GM04504 (cell line): ENCODE results near the gene FRMPD1.

Source experiments
- DNase-seq: peaks from one replicate; pipeline ENCODE4 v3.0.0-alpha.2; 2012; ENCODE audit warnings: low read depth

Gene FRMPD1

DNA sequence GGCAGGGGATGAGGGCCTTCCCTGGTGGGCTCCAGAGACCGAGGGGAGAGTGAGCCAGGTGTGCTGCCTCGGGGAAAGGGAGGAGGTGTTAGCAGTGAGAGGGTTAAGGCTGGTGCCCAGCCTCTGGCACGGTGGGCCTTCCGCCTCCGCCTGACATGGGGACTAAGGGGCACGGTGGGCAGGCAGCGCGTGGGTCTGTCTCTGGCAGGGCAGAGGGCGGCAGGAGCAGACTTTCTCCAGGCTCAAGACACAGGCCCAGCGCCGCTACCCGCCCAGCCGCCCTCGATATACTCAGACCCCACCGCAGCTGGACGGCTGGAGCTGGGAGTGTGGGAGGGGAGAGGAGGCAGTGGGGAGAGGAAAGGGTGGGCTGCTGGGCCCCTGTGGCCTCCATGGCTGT, 14.9 kb upstream of the FRMPD1 start:
- no peak for DNase-seq

DNA sequence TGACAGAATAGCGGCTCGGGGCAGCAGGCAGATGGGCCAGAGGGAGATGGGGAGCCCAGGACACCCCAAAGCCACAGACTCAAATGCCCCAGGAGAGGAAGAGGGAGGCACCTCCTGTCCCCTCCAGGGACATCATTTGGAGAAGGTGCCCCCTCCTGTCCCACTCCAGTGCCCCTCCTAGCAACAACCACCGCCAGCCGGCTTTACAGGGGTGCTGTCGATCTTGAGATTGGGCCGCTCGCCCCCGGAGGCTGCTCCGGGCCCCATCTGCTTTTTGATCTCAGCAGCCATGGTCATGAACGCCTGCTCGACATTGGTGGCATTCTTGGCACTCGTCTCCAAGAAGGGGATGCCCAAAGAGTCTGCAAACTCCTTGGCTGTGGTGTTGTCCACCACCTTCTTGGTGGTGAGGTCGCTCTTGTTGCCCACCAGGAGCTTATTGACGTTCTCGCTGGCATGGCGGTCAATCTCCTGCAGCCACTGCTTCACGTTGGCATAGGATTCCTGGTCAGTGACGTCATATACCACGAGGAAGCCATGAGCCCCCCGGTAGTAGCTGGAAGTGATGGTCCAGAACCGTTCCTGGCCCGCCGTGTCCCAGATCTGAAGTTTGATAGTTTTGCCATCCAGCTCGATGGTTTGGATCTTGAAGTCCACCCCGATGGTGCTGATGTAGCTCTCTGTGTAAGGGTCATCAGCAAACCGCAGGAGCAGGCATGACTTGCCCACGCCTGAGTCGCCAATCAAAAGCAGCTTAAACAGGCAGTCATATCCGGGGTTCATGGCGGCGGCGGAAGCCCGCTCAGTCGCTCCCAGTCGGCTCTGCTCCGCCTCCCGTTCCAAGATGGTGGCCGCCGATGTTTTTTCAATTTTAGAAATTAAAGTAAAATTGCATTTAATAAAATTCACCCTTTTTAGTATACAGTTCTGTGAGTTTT, 14.0 kb upstream of the FRMPD1 start:
- DNase-seq, result no peak

DNA sequence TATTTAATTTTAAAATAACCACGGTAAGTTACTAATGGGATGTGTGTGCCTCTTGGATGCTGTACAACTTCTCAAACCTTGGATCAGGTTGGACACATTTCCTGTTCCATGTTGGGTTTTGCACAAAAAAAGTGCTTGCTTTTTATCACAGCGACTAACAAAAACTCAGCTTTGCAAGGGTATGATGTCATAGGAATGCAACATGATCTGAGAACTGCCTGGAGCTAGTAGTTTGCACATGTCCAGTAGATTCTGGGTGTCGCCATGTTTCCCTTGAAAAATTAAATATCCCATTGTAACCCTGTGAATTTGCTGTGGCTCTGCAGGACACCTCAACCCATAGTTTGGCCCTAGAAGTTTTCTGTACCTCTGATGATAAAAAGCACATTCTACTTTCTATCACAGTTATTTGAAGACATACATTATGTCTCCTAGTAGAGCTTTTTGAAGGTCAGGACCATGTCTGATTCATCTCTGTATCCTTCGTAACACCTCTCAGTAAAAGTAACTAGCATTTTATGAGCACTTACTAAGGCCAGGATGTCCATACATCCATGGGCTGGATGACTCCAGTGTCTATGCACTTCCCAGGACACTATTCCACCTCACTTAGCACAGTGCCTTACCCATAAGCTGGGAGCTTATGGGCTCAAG, 11.5 kb upstream of the FRMPD1 start:
- no peak for DNase-seq

DNA sequence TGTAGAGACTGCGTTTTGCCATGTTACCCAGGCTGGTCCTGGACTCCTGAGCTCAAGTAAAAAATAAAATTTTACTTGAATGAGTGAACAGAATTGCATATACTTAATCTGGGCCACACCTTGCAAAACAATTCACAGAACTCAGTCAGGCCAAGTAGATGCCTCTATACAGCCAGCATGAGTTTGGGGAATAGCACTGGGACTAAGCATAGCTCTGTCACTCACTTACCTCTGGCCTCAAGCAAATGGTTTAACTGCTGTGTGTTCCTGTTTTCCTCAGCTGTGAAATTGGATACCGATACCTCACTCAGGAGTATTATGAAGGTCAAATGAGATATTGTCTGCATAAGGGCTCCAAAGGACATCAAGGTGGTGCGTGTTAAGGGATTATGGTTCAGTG, 10.9 kb upstream of the FRMPD1 start:
- no peak for DNase-seq

DNA sequence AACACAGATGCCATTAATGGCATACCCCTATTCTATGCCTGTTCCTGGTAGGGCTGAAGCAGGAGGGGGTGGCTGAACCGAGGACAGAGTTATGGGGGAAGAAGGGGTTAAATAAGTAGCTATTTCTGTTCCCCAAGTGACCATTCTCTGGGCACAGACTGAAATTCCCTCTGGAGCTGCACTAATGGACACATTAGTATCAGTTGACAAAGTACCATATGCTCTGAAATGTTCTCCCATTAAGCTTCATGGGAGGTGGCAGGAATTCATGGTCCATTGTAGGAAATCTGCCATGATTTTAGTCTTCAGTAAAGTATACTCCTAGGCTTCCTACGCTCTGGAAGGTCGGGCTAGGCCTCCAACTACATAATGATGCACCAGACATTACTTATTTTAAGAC, 10.5 kb upstream of the FRMPD1 start:
- no peak for DNase-seq

DNA sequence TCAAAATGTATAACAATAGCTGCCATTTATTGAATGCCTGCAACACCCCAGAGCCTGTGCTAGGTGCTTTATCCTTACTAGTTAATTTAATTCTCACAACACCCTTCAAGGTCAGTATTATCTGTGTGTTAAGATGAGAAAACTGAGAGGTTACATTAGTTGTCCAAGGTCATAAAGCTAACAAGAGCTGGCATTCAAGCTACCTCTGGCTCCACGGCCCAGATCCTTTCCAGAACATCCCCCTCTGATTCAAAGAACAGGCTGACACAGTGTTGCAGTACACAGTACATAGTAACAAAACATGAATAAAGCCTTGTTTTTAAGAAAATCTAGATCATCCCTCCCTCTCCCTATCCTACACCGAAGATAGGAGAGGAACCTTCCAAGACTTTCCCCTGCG, 9.4 kb upstream of the FRMPD1 start:
- no peak for DNase-seq

DNA sequence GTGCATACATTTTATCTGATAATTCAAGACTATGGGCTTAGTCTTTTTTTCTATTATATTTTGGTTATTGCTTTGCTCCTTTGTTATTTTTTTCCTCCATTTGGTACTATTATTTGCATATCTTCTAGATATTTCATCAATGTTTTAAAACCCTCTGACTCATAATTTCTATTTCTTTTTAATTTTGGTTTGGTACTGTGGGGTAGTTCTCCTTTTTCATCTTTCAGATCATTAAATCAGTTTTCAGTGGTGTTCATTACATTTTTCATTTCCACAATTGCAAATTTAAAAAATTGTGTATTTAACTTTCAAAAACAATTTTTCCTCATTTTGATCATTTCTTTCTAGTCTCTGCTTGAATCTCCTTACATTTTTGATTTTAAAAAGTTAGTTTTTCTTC, 7.5 kb upstream of the FRMPD1 start:
- no peak for DNase-seq

DNA sequence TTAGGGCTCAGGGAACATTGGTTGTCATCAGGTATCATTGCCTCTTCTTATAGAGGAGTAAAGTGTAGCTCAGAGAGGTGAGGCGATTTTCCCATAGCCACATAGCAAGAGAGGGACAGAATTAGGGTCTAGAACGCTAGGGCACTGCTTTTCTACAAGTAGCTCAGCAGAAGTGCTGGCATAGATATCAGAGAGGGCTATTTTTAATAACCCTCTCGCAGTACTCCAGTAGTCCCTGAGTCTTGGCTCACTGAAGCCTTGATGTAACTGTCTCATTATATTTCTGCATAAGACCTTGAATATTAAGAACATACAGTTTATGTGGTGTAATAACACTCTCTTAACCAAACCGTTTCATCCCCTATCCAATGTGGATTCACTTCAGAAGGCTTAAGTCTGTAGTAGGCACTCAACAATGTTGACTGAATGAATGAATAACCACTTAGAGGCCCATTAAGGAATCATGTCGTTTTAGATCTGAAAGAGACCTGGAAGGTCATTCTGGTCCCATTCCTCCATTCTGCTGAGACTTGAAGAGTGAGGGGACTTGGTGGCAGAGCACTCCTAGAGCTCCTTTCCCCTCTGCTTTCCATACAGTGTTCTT, 4.7 kb upstream of the FRMPD1 start:
- DNase-seq, result no peak

DNA sequence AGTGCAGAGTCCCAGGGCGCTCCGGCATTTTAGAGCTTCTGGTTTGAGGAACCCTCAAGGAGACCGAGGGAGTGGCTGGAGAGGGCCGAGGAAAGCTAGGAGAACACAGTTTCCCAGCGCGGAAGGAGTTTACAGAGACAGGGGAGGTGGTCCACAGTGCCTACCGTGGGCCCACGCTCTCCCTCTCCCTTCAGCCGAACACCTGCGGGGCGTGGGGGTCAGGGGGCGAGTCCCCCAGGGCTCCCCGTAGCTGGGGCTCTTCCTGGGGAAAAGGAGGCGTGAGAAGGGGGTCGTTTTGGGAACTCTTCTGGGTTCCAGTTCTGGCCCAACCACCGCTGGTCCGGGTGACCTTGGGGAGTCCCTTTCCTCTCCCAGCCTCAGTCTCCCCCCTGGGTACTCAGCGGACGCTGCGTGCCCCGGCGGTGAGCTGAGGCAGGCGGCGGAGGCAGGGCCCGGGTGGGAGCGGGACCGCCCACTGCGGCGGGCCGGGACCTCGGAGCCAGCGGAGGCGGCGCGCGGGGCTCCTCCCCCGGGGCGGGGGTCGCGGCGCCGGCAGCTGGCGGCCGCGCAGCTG, 368 bp upstream of the FRMPD1 start:
- DNase-seq, result no peak

DNA sequence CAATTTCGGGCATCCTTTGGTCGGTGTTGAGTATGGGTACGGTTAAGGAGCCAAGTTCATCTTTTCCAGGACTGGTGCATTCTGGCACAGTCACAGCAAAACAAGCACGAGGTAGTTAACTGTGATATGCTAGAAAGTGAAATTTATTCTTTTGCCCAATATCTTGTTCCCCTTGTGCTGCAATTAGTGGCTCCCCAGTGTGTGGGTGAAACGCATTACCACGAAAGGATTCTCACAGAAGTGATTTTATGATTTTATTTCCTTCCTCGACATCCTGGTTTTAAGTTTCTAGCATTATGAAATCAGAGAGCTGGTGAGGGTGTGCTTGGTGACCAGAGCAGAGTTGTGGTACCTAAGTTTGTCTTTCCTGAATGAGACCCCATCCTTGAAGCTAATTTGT, 1.5 kb downstream of the FRMPD1 start:
- no peak for DNase-seq

DNA sequence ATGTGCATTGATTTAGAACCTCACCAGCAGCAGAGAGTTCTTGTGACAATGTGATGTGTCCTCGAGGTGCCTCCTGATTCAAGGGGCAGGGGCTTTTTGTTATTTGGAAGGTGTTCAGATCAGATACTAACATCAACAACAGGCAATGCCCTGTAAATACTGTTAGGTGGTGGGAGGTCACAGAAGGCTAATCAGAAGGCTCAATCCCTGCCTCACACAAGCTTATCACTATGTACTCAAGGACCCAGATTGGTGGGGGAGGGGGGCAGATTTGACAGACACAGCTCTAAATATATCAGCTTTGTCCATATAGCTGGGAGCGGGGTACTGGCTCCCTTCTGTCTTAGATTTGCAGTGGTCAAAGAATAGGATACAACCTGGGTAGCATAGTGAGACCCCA, 2.6 kb downstream of the FRMPD1 start:
- no peak for DNase-seq

DNA sequence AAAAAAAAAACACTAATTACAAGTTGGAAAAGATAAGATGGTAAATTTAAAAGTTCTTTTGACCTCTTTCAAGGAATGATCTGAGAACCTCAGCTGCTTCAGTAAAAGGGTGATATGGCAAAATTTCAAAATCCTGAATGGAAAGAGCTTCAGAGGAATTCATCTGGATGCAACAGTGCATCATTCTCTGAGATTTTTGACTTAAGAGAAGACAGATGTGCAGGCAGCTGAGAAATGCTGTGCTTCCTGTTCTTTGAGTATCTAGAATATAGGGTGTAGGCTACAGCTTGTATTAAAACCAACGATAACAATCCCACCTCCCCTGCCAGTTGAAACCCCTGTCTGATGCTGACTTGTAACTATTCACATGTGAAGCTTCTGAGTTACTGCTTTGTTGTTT, 6.2 kb downstream of the FRMPD1 start:
- no peak for DNase-seq

DNA sequence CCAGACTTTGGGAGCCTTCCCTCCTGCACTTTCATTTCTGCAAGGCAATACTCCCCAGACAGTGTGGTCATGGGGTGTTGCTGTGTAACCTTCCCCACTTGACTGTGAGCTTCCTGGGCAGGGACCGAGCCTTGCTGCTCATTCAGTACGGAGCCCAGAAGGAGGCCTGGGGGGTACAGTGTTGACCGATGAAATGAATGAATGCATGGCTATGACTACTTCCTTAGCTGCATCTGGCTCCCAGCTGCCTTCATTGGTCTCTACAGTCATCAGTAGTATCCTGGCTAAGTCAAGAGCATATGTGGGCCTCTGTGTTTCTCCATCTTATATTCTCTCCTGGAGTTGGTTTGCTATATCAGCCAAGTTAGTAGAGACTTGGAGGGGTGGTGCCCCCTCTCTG, 9.9 kb downstream of the FRMPD1 start:
- DNase-seq, result no peak

DNA sequence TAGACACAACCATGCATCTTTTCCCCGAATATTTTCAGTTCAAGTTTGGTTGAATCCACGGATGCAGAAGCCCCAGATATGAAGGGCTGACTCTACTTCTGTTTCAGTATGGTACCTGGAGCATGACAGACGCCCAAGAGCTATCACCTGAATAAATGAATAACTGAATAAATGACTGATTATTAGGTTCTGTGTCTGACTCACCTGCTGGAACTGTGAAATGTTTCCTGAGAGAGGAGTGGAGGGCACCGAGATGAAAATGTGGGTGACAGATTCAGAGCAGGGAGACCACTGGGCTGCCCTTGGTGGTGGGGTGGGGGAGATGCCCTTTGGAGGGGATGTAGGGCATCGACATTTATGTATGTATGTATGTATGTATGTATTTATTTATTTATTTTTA, 13.2 kb downstream of the FRMPD1 start:
- no peak for DNase-seq

DNA sequence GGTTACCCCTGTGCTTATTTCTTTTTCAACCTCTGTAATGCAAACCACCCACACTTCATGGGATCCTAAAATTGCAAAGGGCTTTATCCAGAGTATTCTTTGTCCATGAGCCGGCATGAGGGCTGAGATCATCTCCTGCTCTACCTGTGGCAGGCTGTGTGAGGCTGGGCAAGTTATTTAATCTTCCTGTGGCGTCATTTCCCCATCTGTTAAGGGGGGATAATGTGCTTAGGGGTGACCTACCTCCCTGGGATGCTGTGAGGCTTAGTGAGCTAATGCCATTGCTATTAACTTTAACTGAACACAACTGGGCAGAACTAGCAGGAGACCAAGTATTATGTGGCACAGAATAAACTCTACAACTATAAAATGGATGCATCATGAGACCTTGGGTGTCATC, 17.0 kb downstream of the FRMPD1 start:
- DNase-seq, result no peak

DNA sequence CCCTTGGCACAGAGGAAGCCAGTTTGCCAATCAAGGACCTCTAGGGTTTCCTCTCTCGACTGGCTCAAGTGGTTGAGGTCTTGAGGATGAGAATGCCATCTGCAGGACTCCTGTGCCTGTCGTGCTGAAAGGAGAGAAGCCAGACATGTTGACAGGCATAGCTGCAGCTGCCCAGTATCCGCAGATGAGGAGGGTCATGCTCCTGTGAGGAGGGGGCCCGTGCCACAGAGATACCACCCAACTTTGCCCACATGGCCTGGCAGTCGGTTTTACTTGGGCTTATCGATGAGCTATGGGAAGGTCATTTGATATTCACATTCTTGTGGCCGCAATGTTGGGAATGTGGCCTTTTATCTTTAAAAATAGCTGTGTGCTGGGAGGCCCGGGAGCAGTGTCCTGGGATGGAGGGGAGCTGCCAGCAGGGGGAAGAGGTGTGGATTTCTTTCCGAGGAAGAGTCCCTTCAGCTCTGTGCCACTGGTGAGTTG, 17.4 kb downstream of the FRMPD1 start:
- no peak for DNase-seq

DNA sequence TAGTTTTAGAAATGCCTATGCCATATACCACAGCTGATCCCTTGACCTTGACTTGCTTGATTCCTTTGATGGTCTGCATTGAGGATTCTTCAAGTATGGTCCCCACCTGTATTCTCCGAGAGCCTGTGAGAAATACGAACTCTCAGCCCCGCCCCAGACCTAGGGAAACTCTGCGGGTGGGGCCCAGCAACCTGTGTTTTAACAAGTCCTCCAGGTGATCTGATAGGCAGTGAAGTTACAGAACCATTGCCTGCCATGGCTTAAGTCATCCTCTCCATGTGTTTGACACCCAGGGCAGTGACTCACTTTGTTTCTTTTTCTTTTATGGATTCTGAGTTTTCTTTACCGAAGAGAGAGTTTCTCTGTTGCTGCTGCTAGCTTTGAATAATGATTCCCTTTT, 18.5 kb downstream of the FRMPD1 start:
- no peak for DNase-seq

DNA sequence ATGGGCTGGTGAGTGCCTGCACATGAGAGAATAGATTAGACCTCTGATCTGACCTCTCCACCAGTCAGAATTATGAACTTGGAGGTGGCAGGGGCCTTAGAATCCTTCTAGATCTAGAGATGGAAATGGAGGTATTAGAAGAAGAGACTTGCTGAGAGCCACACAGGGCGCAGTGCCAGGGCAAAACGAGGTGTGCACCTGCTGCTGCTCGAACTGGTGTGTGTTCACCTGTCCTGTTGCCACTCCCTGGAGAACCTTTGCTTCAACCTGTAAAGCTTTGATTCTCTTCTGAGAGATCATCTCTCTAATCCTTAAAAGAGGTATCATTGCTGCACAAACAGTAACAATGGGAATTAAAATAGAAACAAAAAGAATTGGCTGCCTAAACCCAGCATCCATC, 24.9 kb downstream of the FRMPD1 start:
- DNase-seq, result no peak

DNA sequence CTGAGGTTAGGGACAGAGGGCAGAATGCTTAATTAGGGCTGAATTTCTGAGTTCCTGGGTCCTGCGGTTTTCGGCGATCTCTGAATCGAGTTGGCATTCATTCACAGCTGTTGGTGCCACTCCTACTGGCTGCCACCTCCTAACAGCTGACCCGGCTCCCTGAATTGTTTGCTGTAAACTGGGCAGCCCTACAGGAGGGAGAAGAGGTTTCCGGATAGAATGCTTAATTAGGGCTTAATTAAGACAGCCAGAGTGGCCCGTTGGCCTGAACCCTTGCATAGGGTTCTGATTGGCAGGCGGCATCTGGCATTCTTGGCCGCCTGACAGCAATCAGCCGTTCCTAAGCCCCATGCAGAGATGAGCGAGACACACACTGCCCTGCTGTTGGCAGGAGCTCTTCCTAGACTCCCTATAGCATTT, 25.7 kb downstream of the FRMPD1 start:
- no peak for DNase-seq

DNA sequence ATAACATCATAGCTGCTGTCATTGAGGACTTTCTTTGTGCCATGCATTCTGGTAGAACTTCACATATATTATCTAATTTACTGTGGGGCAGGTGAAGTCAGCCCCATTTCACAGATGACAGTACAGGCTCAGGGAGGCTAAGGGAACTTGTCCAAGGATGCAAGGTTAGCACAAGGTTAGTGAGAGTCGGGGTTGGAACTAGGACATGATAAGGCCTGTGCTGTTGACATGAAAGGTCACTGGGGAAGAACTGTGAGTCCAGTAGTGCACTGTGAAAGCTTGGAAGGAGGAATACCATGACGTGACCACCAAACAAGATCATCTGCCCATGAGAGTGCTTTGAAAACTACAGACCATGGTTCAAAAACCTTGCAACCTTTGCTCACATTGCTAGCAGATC, 26.7 kb downstream of the FRMPD1 start:
- no peak for DNase-seq

DNA sequence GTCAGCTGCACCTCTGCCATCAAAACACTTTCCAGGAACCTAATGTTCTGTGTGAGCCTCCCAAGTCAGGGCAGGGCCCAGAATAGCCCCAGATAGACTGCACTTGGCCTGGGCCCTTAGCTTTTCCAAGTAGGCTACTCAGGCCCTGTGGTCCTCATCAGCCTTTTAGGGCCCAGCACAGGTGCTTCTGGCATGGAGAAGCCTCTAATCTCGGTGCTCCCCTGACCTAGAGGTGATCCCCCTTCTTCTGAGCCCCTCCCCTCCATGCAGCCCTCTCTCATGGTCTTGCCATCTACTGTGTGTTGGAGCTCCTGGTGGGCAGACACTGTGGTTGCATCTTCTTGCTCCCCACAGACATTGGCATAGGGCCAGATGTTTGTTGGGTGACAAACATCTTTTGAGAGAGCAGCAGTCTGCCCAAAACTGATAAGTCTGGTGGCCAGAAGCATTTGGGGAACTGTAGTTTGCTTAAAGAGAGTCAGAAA, 28.1 kb downstream of the FRMPD1 start:
- DNase-seq, result no peak

DNA sequence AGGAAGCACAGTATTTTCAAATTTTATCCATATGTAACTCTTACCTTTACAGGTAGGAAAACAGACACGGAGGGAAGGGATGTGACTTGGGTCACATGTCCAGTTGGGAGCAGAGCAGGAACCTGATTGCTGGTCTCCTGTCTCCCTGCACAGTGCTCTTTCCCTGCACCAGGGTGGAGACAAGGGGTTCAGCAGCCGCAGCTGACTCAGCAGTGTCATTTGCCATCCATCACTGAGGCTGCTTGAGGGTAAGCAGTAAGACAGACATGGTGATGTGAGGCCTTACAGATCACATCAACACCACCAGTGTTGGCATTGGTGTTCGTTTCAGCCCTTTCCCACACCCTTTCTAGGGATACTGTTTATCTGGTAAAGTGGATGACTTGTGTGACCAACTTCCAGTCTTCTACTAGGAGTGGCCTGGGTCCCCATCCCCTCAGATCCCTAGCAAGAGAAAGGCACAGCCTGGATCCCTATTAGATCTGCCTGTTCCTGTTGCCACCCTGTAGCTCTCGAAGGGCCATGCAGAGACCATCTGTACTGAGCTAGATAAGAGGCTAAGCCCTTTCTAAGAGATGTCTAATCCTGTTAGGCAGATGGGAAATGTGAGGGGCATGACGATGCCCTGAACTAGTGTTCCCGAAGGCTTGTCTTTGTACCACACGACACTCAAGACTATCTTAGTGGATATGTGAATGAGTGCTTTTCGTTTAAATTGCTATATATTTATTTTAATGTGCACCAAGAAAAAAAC, 29.1 kb downstream of the FRMPD1 start:
- DNase-seq, result no peak
